Prostate gland (tissue), 2 donors: Measurements from ENCODE around the gene DHRS7. TPM values are rescaled to one million over a fixed set of nuclear protein-coding genes. Genes with fewer than 3 reads are reported as not detected.
"Not testable (repeated sequence)": the region's sequence is repeated elsewhere in the genome, so short reads cannot be mapped to it uniquely, and the experiment has no call there.

ENCODE experiments used
- DNase-seq: peaks from one replicate; pipeline ENCODE4 v3.0.0-alpha.2; 2019; ENCODE audit warnings: low spot score
- H3K27ac ChIP-seq, 2 donors: fragments of 200-600 bp; sonication (generic); 2 replicates each; pipeline ENCODE4 v1.5.1; 2017 to 2019
- H3K27me3 ChIP-seq: fragments of 200-600 bp; sonication (generic); replicated peaks from 2 replicates; pipeline ENCODE4 v1.5.1; 2019; ENCODE audit not compliant: insufficient read depth
- H3K36me3 ChIP-seq, 2 donors: fragments of 200-600 bp; sonication (generic); 1 replicate in 1 of 2; 2 replicates in 1 of 2; pipeline versions ENCODE4 v1.5.1 to v1.8.1; 2017 to 2019
- H3K4me1 ChIP-seq: fragments of 200-600 bp; sonication (generic); replicated peaks from 2 replicates; pipeline ENCODE4 v1.5.1; 2019
- H3K4me3 ChIP-seq, 2 donors: fragments of 200-600 bp; sonication (generic); 2 replicates each; pipeline ENCODE4 v1.5.1; 2017 to 2019
- H3K9me3 ChIP-seq: fragments of 200-600 bp; sonication (generic); 2 replicates; pipeline ENCODE4 v1.5.1; 2017
- CTCF ChIP-seq, 4 experiments: fragments of 200-600 bp in 2 of 4; fragments of 450-650 bp in 2 of 4; sonication (generic) in 2 of 4; IDR thresholded peaks; 1 replicate in 3 of 4; 2 replicates in 1 of 4; pipeline ENCODE4 v1.5.1; 2016 to 2019; ENCODE audit warnings: antibody characterized with exemption in 4 of 4, mild to moderate bottlenecking in 2 of 4, moderate library complexity in 2 of 4
- POLR2A ChIP-seq: fragments of 450-650 bp; IDR thresholded peaks from one replicate; pipeline ENCODE4 v1.6.1; 2016; ENCODE audit warnings: antibody characterized with exemption, mild to moderate bottlenecking
- POLR2AphosphoS5 ChIP-seq: sonication (generic); formaldehyde crosslinking; IDR thresholded peaks from one replicate; pipeline ENCODE4 v1.6.1; 2017; ENCODE audit warnings: antibody characterized with exemption
- WGBS: methylation state at CpG from one replicate; pipeline ENCODE4 v1.1.5; 2018; 5-methylcytosine and 5-hydroxymethylcytosine counted together
- intact Hi-C: fragments of 100-400 bp; cut with DNase I; formaldehyde crosslinking; loops from one replicate; pipeline ENCODE4 v1.14.2; 2022
- total RNA-seq, 2 donors: library from RNA; depleted of rRNA; stranded (reverse); fragments of >200 nt; gene quantifications; one replicate each; pipeline ENCODE4 v1.1.0, GENCODE V29; 2016

The DHRS7 gene
- total RNA-seq, 2 donors from 2014 or later: 182 to 2,241 TPM

DNA sequence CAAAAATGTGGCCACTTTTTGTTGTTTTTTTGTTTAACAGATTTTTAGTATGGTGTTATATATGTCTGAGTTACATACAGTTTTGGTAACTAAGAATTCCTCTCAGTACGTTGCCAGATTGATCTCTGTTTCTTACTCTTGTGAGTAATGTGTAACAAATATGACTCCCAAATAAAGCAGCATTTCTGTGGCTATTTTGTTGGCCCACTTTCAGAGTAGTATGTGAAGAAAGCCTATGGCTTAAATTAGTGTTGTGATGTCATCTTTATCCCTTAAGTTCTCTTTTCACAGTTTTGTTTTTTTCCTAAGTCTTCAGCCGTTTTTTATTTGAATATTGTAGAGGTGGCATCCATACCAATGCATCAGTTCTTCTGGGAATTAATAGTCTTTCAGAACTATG, 62.8 kb downstream of the DHRS7 start:
- DNase-seq: no peak
- H3K27ac ChIP-seq: no peak overlapping the region
- TF ChIP-seq CTCF (IDR thresholded peaks at IDR 0.05): no peak
- TF ChIP-seq POLR2A: no peak
- no peak for TF ChIP-seq POLR2AphosphoS5

GRCh38 chr14:60101786-60102185, 63.4 kb downstream of the DHRS7 start:
- WGBS: 92% methylated on average over 1 of the region's 1 CpG
- Histone ChIP-seq H3K4me1 (no peaks in the 10 kb centered on the region), H3K36me3 (no peaks in the 10 kb centered on the region), H3K27me3 (no peaks in the 10 kb centered on the region), H3K4me3 (no peak overlapping the region), H3K27ac (no peak overlapping the region), H3K9me3 (no peaks in the 10 kb centered on the region)
- no peak for DNase-seq
- intact Hi-C loops: no loop called here
- TF ChIP-seq CTCF (IDR thresholded peaks at IDR 0.05): no peak
- TF ChIP-seq POLR2AphosphoS5: no peak
- TF ChIP-seq POLR2A: no peak

More for the DNA sequence above, 62.8 kb downstream of the DHRS7 start:
- 63% methylated on average over 2 of the region's 2 CpGs for WGBS
- Histone ChIP-seq H3K27me3 (no peaks in the 10 kb centered on the region), H3K36me3 (no peaks in the 10 kb centered on the region), H3K4me1 (no peaks in the 10 kb centered on the region), H3K4me3 (no peak overlapping the region), H3K9me3 (no peaks in the 10 kb centered on the region)
- intact Hi-C loops: no loop called here

DNA sequence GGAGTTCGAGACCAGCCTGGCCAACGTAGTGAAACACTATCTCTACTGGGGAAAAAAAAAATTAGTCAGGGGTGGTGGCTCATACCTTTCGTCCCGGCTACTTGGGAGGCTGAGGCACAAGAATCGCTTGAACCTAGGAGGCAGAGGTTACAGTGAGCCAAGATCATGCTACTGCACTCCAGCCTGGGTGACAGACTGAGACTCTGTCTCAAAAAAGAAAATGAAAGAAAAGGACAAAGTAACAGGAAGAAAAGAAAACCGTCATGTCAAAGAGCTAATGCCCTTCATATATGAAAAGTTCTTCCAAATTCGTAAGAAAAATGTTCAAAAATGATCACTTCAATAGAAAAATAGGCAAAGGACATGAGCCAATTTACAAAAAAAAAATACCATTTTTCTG, 65.3 kb downstream of the DHRS7 start:
- H3K27me3 ChIP-seq, H3K36me3 ChIP-seq, H3K27ac ChIP-seq, DNase-seq, H3K9me3 ChIP-seq, H3K4me3 ChIP-seq, H3K4me1 ChIP-seq: not testable (repeated sequence)
- 95% methylated on average over 7 of the region's 7 CpGs for WGBS
- intact Hi-C loops: loop anchor here (10.0 kb wide), 1 partner anchor 625 kb away; the partner anchor contains the start of gene SIX4

DNA sequence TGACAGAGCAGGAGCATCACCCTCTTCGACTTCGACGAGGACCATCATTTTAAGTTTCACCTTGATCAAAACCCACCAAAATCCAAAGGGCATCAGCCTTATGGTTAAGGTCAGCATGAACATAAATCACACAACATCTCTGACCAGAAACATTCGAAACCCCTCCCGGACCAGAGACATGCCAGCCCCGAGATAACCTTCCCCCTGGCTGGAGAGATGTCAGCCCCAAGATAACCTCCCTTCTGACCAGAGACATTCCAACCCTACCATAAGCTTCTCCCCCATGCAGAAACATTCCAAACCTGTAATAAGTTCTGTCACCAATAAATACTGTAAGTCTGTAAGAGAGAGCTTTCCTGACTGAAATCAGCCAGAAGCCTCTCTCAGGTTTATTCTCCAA, 67.2 kb downstream of the DHRS7 start:
- 89% methylated on average over 6 of the region's 6 CpGs for WGBS
- no peaks in the 10 kb centered on the region for H3K27me3 ChIP-seq
- no peak for DNase-seq
- no peaks in the 10 kb centered on the region for H3K9me3 ChIP-seq
- intact Hi-C loops: loop anchor here (10.0 kb wide), 1 partner anchor 627 kb away; the partner anchor contains the start of gene SIX4
- no peak overlapping the region for H3K27ac ChIP-seq
- no peaks in the 10 kb centered on the region for H3K4me1 ChIP-seq
- no peaks in the 10 kb centered on the region for H3K36me3 ChIP-seq
- H3K4me3 ChIP-seq: no peak overlapping the region
- no peak for TF ChIP-seq POLR2A
- TF ChIP-seq CTCF (IDR thresholded peaks at IDR 0.05): no peak
- no peak for TF ChIP-seq POLR2AphosphoS5

DNA sequence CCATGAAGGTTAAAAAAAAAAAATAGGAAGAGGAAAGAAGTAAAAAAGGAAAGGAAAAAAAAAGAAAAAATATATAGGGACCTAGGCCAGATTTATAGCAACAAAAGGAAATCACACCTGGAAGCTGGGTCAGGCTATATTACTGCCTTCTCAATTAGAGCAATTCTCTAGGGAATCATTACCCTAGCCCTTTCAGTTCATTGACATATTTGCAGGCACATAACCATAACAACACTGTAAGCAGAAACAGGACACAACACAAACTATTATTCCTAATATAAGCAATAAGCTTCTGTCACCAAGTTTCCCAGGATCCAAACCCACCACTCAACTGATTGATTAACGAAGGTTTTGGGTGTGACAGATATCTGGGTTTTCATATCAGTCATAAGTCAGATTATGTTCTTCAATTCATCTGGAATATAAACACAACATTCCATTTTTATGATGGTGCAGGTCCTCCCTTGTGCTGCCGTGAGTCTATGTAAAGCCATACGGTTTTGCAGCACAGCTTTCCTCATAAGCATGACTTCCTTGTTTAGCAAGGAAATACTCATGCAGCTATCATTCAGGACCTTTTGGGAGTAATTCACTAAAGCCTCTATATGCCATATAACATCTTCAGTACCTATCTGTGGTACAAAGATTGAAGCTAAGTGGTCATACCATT, 69.3 kb downstream of the DHRS7 start:
- no peak for DNase-seq
- TF ChIP-seq CTCF (IDR thresholded peaks at IDR 0.05) (no peak), POLR2A (no peak)
- Histone ChIP-seq H3K27ac (no peak overlapping the region), H3K4me3 (no peak overlapping the region), H3K9me3 (no peaks in the 10 kb centered on the region), H3K36me3 (no peaks in the 10 kb centered on the region), H3K27me3 (no peaks in the 10 kb centered on the region), H3K4me1 (no peaks in the 10 kb centered on the region)
- 58% methylated on average over 3 of the region's 3 CpGs for WGBS
- intact Hi-C loops: loop anchor here (10.0 kb wide), 1 partner anchor 629 kb away; the partner anchor contains the start of gene SIX4
